Kidney (tissue), 14 donors: ENCODE data around the gene IPO4. TPM values are rescaled to one million over a fixed set of nuclear protein-coding genes. Genes with fewer than 3 reads are reported as not detected.

Experiments
- DNase-seq, 5 donors: peaks; one replicate each; pipeline ENCODE4 v3.0.0-alpha.2; 2013 to 2020
- FAIRE-seq: peaks from 2 replicates; lab custom pipeline; 2012; peaks lifted over from hg19 to GRCh38; lab: Jason Lieb, UNC
- H3K27ac ChIP-seq, 2 donors: one replicate each; pipeline ENCODE4 v1.7.0; 2013; ENCODE audit warnings: low read depth in 2 of 2, low read length in 2 of 2, inconsistent platforms in 1 of 2
- H3K27me3 ChIP-seq: one replicate; pipeline ENCODE4 v1.7.1; 2013; ENCODE audit warnings: low read length, inconsistent platforms; ENCODE audit not compliant: control insufficient read depth, insufficient read depth
- H3K36me3 ChIP-seq, 3 donors: one replicate each; pipeline versions ENCODE4 v1.7.0 to v1.7.1; 2013; ENCODE audit warnings: low read length in 3 of 3, control low read depth in 1 of 3, inconsistent platforms in 1 of 3; ENCODE audit not compliant: insufficient read depth in 3 of 3, control insufficient read depth in 2 of 3
- H3K4me1 ChIP-seq, 3 donors: one replicate each; pipeline versions ENCODE4 v1.7.0 to v1.7.1; 2013; ENCODE audit warnings: low read length in 3 of 3, inconsistent platforms in 1 of 3, low read depth in 1 of 3; ENCODE audit not compliant: control insufficient read depth in 2 of 3, insufficient read depth in 2 of 3
- H3K4me3 ChIP-seq, 3 donors: one replicate each; pipeline versions ENCODE4 v1.7.0 to v1.8.1; 2013; ENCODE audit warnings: low read length in 3 of 3, control low read depth in 1 of 3, inconsistent platforms in 1 of 3
- H3K9ac ChIP-seq, 3 donors: one replicate each; pipeline versions ENCODE4 v1.7.0 to v1.7.1; 2013; ENCODE audit warnings: low read length in 3 of 3, control low read depth in 1 of 3, inconsistent platforms in 1 of 3
- H3K9me3 ChIP-seq, 3 donors: one replicate each; pipeline versions ENCODE4 v1.7.0 to v1.7.1; 2013; ENCODE audit warnings: low read length in 3 of 3, control low read depth in 1 of 3, inconsistent platforms in 1 of 3; ENCODE audit not compliant: control insufficient read depth in 2 of 3, insufficient read depth in 1 of 3
- CTCF ChIP-seq: IDR thresholded peaks from 3 replicates; pipeline ENCODE4 v1.5.1; 2012; ENCODE audit warnings: mild to moderate bottlenecking, moderate library complexity, borderline replicate concordance; ENCODE audit not compliant: insufficient read depth; ENCODE audit errors: extremely low read depth
- intact Hi-C: fragments of 100-400 bp; cut with DNase I; formaldehyde crosslinking; loops from one replicate; pipeline ENCODE4 v1.11.1; 2022
- polyA plus RNA-seq: library from polyadenylated mRNA; stranded (reverse); fragments of 350-450 nt; fragmentation: Illumina TruSeq; extraction: RNeasy Lipid Tissue Mini Kit (QIAGEN cat#74804); gene quantifications from one replicate; pipeline ENCODE4 v1.2.3, GENCODE V29; 2014; ENCODE audit warnings: low read depth, low replicate concordance; ENCODE audit not compliant: insufficient read depth
- total RNA-seq: library from RNA; stranded (reverse); fragmentation: NEBNext Ultra II Directional; extraction: Animal tissue kit (Norgen Biotek cat#: 25700); gene quantifications from one replicate; pipeline ENCODE4 v1.2.1, GENCODE V29; 2021
- donor health status: control.
- donor health status: control.
- donor health status: control.
- donor health status: control.
- donor health status: control.
- donor health status: DM: yes; HTN: yes; CAD: no.
- donor health status: Normal renal cell carcinoma (clear cell type).

Gene IPO4
- total and polyA plus RNA-seq, 2 donors from 2014 or later = 22.2 to 49.5 TPM

- intact Hi-C loops = no loop called here
- H3K4me3 ChIP-seq = peak within 1 kb of the TSS; percentile 84 to 94 (median 87)
- no peaks in the 10 kb centered on the region for H3K27me3 ChIP-seq
- TF ChIP-seq CTCF = peak; percentile 5
- no peaks in the 10 kb centered on the region for H3K9me3 ChIP-seq
- peaks cover 2 to 26% (median 11%) of the 10 kb centered on the region in 3 donors for H3K4me1 ChIP-seq
- H3K27ac ChIP-seq = peak within 1 kb of the TSS; percentile 91 to 98
- peaks cover 4 to 24% (median 21%) of the 10 kb centered on the region in 3 donors for H3K36me3 ChIP-seq
- peak; percentile 99 for DNase-seq
- peak within 1 kb of the TSS; percentile 72 to 92 (median 79) for H3K9ac ChIP-seq
- no peak for FAIRE-seq
Observed at GRCh38 chr14:24146453-24146977, 42.1 kb downstream of the IPO4 start, which contains the start of gene PSME2. PSME2 (minus strand) TSS chr14:24146610; CDS start chr14:24146581, 29 bp downstream.

- TF ChIP-seq CTCF = no peak
- H3K9me3 ChIP-seq = no peaks in the 10 kb centered on the region
- peaks cover 4 to 17% (median 15%) of the 10 kb centered on the region in 3 donors for H3K36me3 ChIP-seq
- DNase-seq (no peak), FAIRE-seq (no peak)
- intact Hi-C loops = no loop called here
- peak overlapping the region; percentile 91 to 98 for H3K27ac ChIP-seq
- peak overlapping the region; percentile 50 to 92 (median 72) for H3K9ac ChIP-seq
- H3K27me3 ChIP-seq = no peaks in the 10 kb centered on the region
- H3K4me3 ChIP-seq = peak overlapping the region; percentile 84 to 94 (median 87)
- H3K4me1 ChIP-seq = peaks cover 2 to 29% (median 11%) of the 10 kb centered on the region in 3 donors
Observed at GRCh38 chr14:24145690-24146452, 42.7 kb downstream of the IPO4 start.

- TF ChIP-seq CTCF = no peak
- H3K36me3 ChIP-seq = peaks cover 4 to 11% (median 10%) of the 10 kb centered on the region in 3 donors
- no peak overlapping the region for H3K9ac ChIP-seq
- no peaks in the 10 kb centered on the region for H3K27me3 ChIP-seq
- no peak overlapping the region for H3K27ac ChIP-seq
- peak overlapping the region in 1 of 3 donors; percentile 94 for H3K4me3 ChIP-seq
- no peaks in the 10 kb centered on the region for H3K9me3 ChIP-seq
- DNase-seq (peak in 1 of 5 donors; percentile 18), FAIRE-seq (no peak)
- peaks cover 2 to 32% (median 11%) of the 10 kb centered on the region in 3 donors for H3K4me1 ChIP-seq
- intact Hi-C loops = no loop called here
Observed at GRCh38 chr14:24145219-24145618, 43.4 kb downstream of the IPO4 start.
